NCI-H82 treated with DMSO at 0.1 percent for 48 hours (cell line): ENCODE results near the gene PDE2A.
"Not testable (repeated sequence)": the region's sequence is repeated elsewhere in the genome, so short reads cannot be mapped to it uniquely, and the experiment has no call there.

ENCODE experiments used
- DNase-seq: peaks from one replicate; lab custom pipeline; 2025; ENCODE audit not compliant: unreplicated experiment; lab: John Stamatoyannopoulos, UW

Gene PDE2A

DNA sequence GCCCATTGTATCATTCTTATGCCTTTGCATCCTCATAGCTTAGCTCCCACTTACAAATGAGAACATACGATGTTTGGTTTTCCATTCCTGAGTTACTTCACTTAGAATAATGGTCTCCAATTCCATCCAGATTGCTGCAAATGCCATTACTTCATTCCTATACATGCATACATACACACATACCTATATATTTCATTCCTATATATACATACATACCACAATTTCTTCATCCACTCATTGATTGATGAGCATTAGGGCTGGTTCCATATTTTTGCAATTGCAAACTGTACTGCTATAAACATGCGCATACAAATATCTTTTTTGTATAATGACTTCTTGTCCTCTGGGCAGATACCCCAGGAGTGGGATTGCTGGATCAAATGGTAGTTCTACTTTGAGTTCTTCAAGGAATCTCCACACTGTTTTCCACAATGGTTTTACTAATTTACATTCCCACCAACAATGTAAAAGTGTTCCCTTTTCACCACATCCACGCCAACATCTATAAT is 119.2 kb downstream of the PDE2A start:
- not testable (repeated sequence) for DNase-seq

DNA sequence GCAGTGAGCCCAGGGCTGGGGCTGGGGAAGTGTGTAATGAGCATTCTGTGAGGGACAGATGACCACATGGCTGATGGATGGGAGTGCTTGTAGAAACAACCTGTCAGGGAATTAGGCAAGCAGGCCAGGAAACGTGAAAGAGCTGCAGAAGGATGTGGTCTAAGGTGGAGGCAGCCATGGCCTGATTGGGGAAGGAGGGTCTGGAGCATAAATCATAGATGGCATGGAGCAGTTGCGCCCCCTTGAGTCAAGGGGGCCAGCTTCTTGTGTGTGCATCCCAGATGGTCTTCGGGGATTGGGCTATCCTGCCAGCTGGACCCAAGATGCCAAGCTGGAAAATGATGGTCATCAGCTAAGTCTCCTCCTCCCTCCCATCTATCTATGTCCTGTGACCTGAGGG is 120.5 kb downstream of the PDE2A start:
- DNase-seq, result no peak

DNA sequence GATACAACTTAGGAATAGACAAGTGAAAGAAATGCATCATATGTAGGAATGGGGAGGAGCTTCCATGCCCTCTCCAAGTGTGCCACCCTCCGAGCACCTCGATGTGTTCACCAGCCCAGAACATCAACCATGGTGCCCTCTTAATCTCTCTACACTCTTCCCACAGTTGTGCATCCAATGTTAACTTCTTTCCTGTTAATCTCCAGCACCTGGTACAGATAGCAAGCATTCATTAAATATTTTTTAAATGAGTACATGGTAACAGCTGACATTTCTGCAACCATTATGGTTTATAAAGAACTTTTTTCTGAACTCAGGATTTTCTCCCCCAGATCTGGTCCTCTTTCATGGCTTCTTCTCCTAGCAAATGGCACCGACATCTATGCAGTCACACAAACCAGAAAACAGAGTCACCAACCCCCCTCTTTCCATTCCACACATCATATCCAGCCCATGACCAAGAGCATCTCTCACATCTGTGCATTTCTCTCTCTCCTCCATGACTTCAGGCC is 121.8 kb downstream of the PDE2A start:
- DNase-seq, result no peak

DNA sequence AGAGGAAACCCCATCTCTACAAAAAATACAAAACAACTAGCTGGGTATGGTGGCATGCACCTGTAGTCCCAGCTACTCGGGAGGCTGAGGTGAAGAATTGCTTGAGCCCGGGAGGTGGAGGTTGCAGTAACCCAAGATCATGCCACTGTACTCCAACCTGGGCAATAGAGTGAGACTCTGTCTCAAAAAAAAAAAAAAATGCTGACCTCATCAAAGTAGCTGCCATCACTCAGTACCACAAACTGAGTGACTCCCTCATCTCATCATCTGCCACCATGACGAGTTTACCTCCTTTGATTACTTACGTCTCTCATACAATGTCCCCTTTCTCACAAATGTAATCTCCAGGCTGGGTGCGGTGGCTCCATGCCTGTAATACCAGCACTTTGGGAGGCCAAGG is 122.7 kb downstream of the PDE2A start:
- DNase-seq, result no peak

DNA sequence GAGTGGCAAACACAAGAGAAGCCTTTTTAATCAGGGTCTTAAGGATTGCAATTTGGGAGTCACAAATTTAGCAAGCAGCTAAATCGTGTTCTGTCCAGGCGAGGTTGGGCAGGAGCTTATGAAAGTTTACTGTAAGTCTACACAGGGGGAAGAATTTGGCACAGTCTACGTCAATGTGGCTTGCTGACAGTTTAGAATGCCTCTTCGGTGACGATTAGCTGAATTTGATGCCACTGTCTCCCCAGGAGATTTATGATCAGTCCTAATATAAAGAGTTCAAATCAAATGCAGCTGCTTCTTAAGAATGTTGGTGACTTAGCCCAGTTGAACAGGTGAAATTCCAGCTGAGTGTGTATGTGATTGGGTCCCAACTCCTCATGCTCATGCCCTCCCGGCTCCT is 125.8 kb downstream of the PDE2A start:
- no peak for DNase-seq

DNA sequence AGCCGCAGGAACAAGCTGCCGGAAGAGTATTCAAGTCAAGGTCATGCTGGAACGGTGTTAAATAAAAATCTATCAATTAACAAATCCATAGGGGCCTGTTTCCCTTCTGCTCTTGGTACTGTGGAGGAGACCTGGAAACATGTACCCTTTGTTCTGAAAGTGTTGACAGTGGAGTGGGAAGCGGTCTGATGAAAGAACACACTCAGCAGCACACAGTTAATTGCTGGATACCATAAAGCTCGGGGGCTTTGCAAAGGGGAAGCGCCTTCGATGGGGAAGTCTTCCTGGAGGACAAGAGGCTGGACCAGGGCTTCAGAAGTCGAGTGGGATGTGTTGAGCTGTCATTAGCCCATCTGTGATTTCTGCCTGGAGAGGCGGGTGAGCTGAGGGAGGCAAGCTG is 127.4 kb downstream of the PDE2A start:
- no peak for DNase-seq

DNA sequence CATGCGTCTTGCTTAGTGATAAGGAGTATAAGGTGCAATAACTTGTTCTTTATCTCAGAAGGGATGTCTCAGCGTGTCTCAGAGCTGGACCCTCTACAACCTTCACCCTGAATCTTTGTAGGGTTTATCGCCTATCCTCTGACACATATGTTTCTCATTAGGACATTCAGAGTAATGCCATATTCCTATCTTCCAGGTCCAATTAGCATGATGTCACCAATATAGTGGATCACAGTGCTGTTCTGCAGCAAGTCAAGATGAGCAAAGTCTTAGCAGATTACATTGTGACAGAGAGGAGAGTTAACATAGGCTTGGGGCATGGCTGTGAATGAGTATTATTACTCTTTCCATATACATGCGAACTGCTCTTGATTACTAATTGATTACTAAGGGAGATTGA is 129.6 kb downstream of the PDE2A start:
- DNase-seq, result no peak

DNA sequence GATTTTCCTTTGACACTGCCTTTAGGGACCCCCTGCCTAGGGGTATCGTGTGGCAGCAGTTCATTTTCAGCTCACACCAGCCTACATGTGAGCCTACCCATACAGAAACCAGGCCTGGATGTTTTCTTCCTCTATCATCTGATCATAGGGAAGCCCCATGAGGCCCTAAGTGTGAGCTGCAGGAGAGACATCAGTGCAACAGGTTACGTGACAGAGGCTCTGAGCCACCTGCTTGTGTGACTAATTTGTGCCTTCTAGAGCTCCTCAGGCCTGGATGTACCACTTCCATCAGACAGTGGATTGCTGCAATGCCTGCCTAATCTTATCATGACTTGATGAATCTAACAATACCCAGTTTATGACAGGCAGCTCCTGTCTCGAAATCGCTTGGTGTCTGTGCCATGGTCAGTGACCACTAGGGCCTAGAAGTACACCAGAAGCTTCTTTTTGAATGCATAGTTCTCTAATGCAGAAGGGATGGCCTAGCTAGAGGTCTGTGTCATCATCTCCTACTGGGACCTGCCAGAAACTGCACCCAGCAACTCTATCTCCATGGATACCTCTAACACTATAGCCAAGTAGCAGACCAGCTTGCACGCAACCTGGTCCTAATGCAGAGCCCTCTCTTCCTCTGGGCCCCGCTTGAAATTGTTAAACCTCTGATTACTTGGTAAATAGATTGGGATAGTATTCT is 130.2 kb downstream of the PDE2A start:
- no peak for DNase-seq

DNA sequence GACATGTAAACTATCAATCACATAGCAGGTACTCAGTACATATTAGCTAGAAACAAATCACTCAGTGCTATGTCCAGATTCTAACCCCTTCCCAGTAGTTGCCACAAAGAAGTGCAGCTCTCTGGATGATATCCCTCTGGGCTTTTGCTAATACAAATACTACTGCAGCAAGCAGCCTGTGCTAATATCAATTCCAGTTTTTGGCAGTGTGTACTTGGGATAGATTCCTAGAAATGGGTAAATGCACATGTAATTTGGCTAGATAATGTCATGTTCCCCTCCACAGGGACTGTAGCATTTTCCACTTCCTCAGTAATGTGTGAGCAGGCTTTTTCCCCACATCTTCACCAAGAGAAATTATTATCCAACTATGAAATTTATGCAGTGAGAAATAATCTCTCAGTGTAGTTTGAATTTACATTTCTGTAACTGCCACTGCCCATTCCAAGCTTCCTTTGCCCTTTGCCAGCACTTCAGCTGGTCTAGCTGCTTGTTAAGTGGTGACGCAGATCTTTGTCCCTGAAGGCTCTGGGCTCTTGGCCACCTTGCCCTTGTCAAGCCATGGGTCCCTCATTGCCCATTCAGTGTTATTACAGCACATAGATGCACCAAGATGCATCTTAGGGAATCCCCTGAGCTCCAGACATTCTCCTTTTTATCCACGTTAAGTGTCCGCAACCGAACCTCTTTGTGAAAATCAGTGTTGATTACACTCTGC is 132.8 kb downstream of the PDE2A start:
- no peak for DNase-seq

DNA sequence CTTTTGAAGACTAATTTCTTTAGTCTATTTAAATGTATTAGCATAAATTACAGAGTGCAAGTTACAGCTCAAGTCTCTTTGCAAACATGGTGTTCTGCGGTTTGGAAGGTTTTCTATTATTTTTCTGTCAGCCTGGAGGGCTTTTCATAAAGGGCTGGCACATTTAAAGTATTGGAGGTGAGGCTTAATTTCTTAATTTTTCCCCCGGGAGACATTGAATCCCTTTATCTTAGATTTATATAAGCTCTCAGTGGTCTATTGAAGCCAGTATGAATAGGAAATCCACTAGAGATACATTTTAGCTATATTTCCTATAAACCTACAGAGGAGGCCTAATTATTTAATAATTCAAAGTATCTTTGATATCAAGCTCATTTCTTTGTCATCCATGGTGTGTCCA is 137.2 kb downstream of the PDE2A start:
- DNase-seq, result no peak

DNA sequence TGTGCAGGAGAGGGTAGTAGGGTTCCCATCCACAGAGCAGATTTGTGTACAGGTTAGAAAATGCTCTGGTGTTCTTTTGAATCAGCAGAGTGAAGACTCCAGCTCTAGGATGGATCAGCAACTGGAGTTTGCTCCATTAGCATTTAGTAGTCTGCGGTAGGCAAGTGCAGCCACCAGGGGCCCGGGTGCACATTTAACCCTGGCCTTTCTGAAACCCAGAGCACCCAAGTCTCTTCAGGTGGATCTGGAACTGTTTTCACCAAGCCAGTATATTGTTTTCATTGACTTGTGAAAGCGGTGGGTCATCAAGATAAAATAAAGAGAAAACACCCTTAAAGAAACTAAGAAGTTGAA is 139.1 kb downstream of the PDE2A start:
- no peak for DNase-seq

DNA sequence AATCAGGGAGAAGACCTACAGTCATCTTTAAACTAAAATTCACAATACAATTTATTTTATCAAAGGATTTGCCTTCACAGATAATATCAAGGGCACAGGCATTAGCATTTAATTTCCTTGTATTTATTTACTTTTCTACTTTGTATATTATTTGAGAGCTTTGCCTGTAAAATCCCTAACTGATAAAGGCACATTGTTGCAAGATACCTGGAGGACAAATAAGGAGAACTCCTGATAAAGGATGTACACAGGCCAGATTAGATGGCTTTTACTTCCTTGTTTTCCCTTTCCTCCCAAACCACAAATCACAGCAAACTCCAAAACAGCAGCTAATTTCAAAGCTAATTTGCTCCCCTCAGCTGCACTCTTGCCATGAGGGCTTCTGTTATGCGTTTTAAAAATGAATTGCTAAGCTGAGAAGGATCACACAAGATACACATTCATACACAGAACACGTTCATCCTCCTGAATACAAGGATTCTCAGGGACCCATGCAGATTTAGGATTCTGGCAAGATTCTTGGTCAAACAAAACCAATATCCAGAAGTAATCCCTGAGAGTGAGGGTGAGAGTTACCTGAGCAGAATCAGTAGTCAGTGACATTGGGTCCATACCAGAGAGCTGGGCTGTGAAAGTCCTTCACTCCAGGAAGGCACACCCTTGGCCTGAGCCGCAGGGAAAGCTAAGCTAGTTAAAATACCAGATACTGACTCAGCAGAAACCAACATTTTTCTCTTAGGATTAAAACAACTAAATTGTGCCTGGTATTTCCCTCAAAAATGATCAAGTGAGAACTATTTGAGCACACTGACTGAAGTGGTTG is 139.6 kb downstream of the PDE2A start:
- no peak for DNase-seq

DNA sequence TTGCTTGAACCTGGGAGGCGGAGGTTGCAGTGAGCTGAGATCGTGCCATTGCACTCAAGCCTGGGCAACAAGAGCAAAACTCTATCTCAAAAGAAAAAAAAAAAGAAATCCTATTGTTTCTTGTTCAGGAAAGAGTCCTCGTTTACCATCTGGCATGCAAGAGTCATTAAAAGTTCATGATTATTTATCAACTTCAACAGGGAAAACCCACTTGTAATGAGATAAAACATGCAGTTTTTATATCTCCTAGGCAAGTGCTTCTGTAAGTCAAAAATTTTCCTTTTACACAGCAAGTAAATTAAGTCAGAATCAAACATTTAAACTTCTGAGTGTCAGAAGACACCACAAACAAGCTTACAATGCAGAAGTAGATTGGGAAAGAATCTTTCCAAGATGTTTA is 145.2 kb downstream of the PDE2A start:
- DNase-seq, result no peak

DNA sequence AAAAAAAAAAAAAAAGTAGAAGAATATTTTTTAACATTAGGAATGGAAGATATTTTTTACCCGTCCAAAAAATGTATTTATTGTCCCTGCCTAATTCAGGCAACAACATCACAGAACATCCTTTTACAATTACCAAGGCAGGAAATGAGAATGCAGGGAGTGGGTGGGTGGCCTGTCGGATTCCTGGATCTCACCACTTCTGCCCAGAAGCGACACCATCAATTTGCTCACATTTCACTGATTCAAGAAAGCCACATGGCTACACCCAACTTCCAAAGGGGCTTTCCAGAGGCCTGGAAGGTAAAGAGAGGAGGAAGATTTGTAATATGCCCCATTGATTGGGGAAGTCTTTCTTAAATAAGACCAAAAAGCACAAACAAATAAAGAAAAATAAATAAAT is 146.1 kb downstream of the PDE2A start:
- DNase-seq, result no peak
